GM19043 (cell line): ENCODE data around the gene ITSN1.
"Not testable (repeated sequence)": the region's sequence is repeated elsewhere in the genome, so short reads cannot be mapped to it uniquely, and the experiment has no call there.

Experiments used
- ATAC-seq: cut with Tn5 transposase; IDR thresholded peaks from one replicate; pipeline ENCODE4 v1.9.1; 2021; ENCODE audit warnings: low read depth; ENCODE audit not compliant: unreplicated experiment

Gene ITSN1

GRCh38 chr21:33762803-33763581, 120.7 kb downstream of the ITSN1 start:
- no peak for ATAC-seq

- ATAC-seq = no peak
Measured at GRCh38 chr21:33763582-33763899, 121.2 kb downstream of the ITSN1 start.

GRCh38 chr21:33767236-33767635, 124.9 kb downstream of the ITSN1 start:
- ATAC-seq = no peak

GRCh38 chr21:33767960-33768359, 125.7 kb downstream of the ITSN1 start:
- ATAC-seq = no peak

- no peak for ATAC-seq
Measured at GRCh38 chr21:33769057-33769456, 126.8 kb downstream of the ITSN1 start.

GRCh38 chr21:33770542-33770941, 128.2 kb downstream of the ITSN1 start:
- no peak for ATAC-seq

- ATAC-seq = no peak
Measured at GRCh38 chr21:33771976-33772375, 129.7 kb downstream of the ITSN1 start.

- ATAC-seq = no peak
Measured at GRCh38 chr21:33774551-33774950, 132.2 kb downstream of the ITSN1 start.

- ATAC-seq = no peak
Measured at GRCh38 chr21:33775100-33775828, 133.0 kb downstream of the ITSN1 start.

- no peak for ATAC-seq
Measured at GRCh38 chr21:33780631-33781030, 138.3 kb downstream of the ITSN1 start.

- ATAC-seq = no peak
Measured at GRCh38 chr21:33781121-33781520, 138.8 kb downstream of the ITSN1 start.

- ATAC-seq = no peak
Measured at GRCh38 chr21:33783187-33783979, 141.1 kb downstream of the ITSN1 start.

GRCh38 chr21:33787431-33787830, 145.1 kb downstream of the ITSN1 start:
- no peak for ATAC-seq

GRCh38 chr21:33788438-33788837, 146.1 kb downstream of the ITSN1 start:
- ATAC-seq = not testable (repeated sequence)

GRCh38 chr21:33789697-33790096, 147.4 kb downstream of the ITSN1 start:
- no peak for ATAC-seq

GRCh38 chr21:33791073-33791472, 148.8 kb downstream of the ITSN1 start:
- ATAC-seq = no peak

- ATAC-seq = no peak
Measured at GRCh38 chr21:33794596-33794995, 152.3 kb downstream of the ITSN1 start.

- no peak for ATAC-seq
Measured at GRCh38 chr21:33797565-33797964, 155.3 kb downstream of the ITSN1 start.

GRCh38 chr21:33799378-33800090, 157.2 kb downstream of the ITSN1 start:
- no peak for ATAC-seq

- no peak for ATAC-seq
Measured at GRCh38 chr21:33800753-33801423, 158.6 kb downstream of the ITSN1 start.
